K562 (cell line): ENCODE measurements around the gene FANCF. TPM values are rescaled to one million over a fixed set of nuclear protein-coding genes. Genes with fewer than 3 reads are reported as not detected.
"Not testable (repeated sequence)": the region's sequence is repeated elsewhere in the genome, so short reads cannot be mapped to it uniquely, and the experiment has no call there.

Experiments
- ATAC-seq: fragments of 200-7000 bp; cut with Tn5 transposase; 3 replicates; pipeline ENCODE4 v1.9.1; 2020; ENCODE audit warnings: moderate library complexity
- BruUV-seq: library from RNA; stranded (reverse); fragments of 400-500 nt; replicated peaks from 2 replicates; lab custom pipeline; 2021; lab: Mats Ljungman, UMichigan
- CTCF ChIA-PET: fragments of 300-600 bp; formaldehyde crosslinking; extraction: SDS; loops from one replicate; lab custom pipeline; 2021; ENCODE audit warnings: low intra/inter-chr PET ratio; lab: Yijun Ruan, JAX
- POLR2A ChIA-PET: fragments of 300-600, 350-650 bp; sonication (Branson Sonifier 250); formaldehyde crosslinking; extraction: SDS; loops from one replicate; lab custom pipeline; 2021; ENCODE audit warnings: antibody characterized with exemption, inconsistent platforms; lab: Yijun Ruan, JAX
- DNase-seq, 4 experiments: peaks; one replicate each; pipeline versions ENCODE4 v3.0.0 to v3.0.0-alpha.2; 2011 to 2018; ENCODE audit warnings: low spot score in 3 of 4, mixed read lengths in 3 of 4; ENCODE audit errors: extremely low read depth in 1 of 4
- FAIRE-seq: peaks from 2 replicates; lab custom pipeline; 2011; peaks lifted over from hg19 to GRCh38; lab: Jason Lieb, UNC
- H2AFZ ChIP-seq: 2 replicates; pipeline ENCODE4 v1.6.0; 2011; ENCODE audit warnings: low read depth, low read length, control low read depth, inconsistent platforms
- H3K27ac ChIP-seq: fragments of 200-600 bp; 3 replicates; pipeline ENCODE4 v1.8.0; 2011; ENCODE audit warnings: low read depth, mild to moderate bottlenecking, control low read depth, inconsistent platforms, low read length, moderate library complexity, mixed read lengths; ENCODE audit errors: extremely low read depth
- H3K27me3 ChIP-seq, 2 experiments: fragments of 300-600 bp in 1 of 2; 2 replicates in 1 of 2; 3 replicates in 1 of 2; pipeline versions ENCODE4 v1.6.0 to v1.8.0; 2011; ENCODE audit warnings: inconsistent platforms in 2 of 2, low read length in 2 of 2, mild to moderate bottlenecking in 1 of 2, mixed read lengths in 1 of 2, moderate library complexity in 1 of 2; ENCODE audit not compliant: control insufficient read depth in 2 of 2, insufficient read depth in 2 of 2
- H3K36me3 ChIP-seq: fragments of 300-600 bp; 3 replicates; pipeline ENCODE4 v1.8.0; 2011; ENCODE audit warnings: mild to moderate bottlenecking, low read length, inconsistent platforms; ENCODE audit not compliant: control insufficient read depth, insufficient read depth
- H3K4me1 ChIP-seq, 2 experiments: fragments of 200-600 bp in 1 of 2; replicated peaks in 1 of 2; 2 replicates in 1 of 2; 3 replicates in 1 of 2; pipeline versions ENCODE4 v1.5.1 to v1.8.0; 2011; ENCODE audit warnings: inconsistent platforms in 2 of 2, low read length in 2 of 2, mild to moderate bottlenecking in 1 of 2, mixed read lengths in 1 of 2, moderate library complexity in 1 of 2; ENCODE audit not compliant: control insufficient read depth in 2 of 2, insufficient read depth in 2 of 2
- H3K4me2 ChIP-seq: 2 replicates; pipeline ENCODE4 v1.6.1; 2011; ENCODE audit warnings: low read length, control low read depth, inconsistent platforms, mixed read lengths; ENCODE audit not compliant: insufficient read depth
- H3K4me3 ChIP-seq: fragments of 200-600 bp; sonication (generic), shearing (Covaris generic); 2 replicates; pipeline ENCODE4 v1.5.1; 2016; ENCODE audit warnings: control low read depth, inconsistent platforms
- H3K79me2 ChIP-seq: fragments of 200-600 bp; 3 replicates; pipeline ENCODE4 v1.8.0; 2011; ENCODE audit warnings: low read length, inconsistent platforms; ENCODE audit not compliant: control insufficient read depth, insufficient read depth
- H3K9ac ChIP-seq, 2 experiments: 2 replicates each; pipeline versions ENCODE4 v1.6.0 to v1.6.1; 2011; ENCODE audit warnings: low read depth in 2 of 2, low read length in 2 of 2, control low read depth in 1 of 2, inconsistent platforms in 1 of 2, mild to moderate bottlenecking in 1 of 2, mixed read lengths in 1 of 2; ENCODE audit not compliant: insufficient read depth in 1 of 2
- H3K9me1 ChIP-seq: one replicate; pipeline ENCODE4 v1.6.0; 2011; ENCODE audit warnings: inconsistent platforms, mild to moderate bottlenecking, low read length, moderate library complexity; ENCODE audit not compliant: control insufficient read depth, insufficient read depth
- H3K9me3 ChIP-seq: replicated peaks from 2 replicates; pipeline ENCODE4 v1.5.1; 2011; ENCODE audit warnings: low read depth, low read length, inconsistent platforms; ENCODE audit not compliant: control insufficient read depth, insufficient read depth
- H4K20me1 ChIP-seq: replicated peaks from 2 replicates; pipeline ENCODE4 v1.6.1; 2011; ENCODE audit warnings: low read length, inconsistent platforms, mixed read lengths; ENCODE audit not compliant: control insufficient read depth, insufficient read depth
- ARHGAP35 ChIP-seq: fragments of 450-650 bp; IDR thresholded peaks from 2 replicates; pipeline ENCODE4 v1.6.1; 2018; ENCODE audit not compliant: partially characterized antibody
- CHCHD3 ChIP-seq: fragments of 250-450 bp; sonication (Bioruptor Pico); IDR thresholded peaks from 2 replicates; pipeline ENCODE4 v2.1.2; 2022; ENCODE audit warnings: mild to moderate bottlenecking
- NR1H2 ChIP-seq: sonication (generic); formaldehyde crosslinking; IDR thresholded peaks from 2 replicates; pipeline ENCODE4 v1.4.0; 2020; ENCODE audit warnings: mild to moderate bottlenecking, missing genetic modification reagents
- PRMT5 ChIP-seq: sonication (generic); formaldehyde crosslinking; IDR thresholded peaks from 2 replicates; pipeline ENCODE4 v1.5.0; 2020; ENCODE audit warnings: missing genetic modification reagents
- RB1 ChIP-seq: fragments of 450-650 bp; IDR thresholded peaks from 2 replicates; pipeline ENCODE4 v1.6.1; 2017; ENCODE audit warnings: low read depth, mild to moderate bottlenecking
- SIN3B ChIP-seq: fragments of 450-650 bp; IDR thresholded peaks from 2 replicates; pipeline ENCODE4 v1.6.1; 2017; ENCODE audit warnings: low read depth, mild to moderate bottlenecking, moderate library complexity
- SMARCA4 ChIP-seq: fragments of 450-650 bp; IDR thresholded peaks from 2 replicates; pipeline ENCODE4 v1.6.1; 2016
- SMARCB1 ChIP-seq: IDR thresholded peaks from 2 replicates; pipeline ENCODE4 v1.6.1; 2011; ENCODE audit warnings: improper control_type of control experiment, low read depth; ENCODE audit not compliant: insufficient read length
- SRSF1 ChIP-seq: fragments of 200-400 bp; formaldehyde crosslinking; IDR thresholded peaks from 2 replicates; pipeline ENCODE4 v1.6.1; 2017; ENCODE audit warnings: mild to moderate bottlenecking, low read depth, low read length, moderate library complexity
- ZNF197 ChIP-seq: fragments of 200-800 bp; sonication (Bioruptor generic); IDR thresholded peaks from 2 replicates; pipeline ENCODE4 v1.6.1; 2016; ENCODE audit warnings: low read depth, missing genetic modification characterization, missing compliant biosample characterization
- ZNF217 ChIP-seq: sonication (generic); formaldehyde crosslinking; IDR thresholded peaks from 2 replicates; pipeline ENCODE4 v1.8.0; 2022; ENCODE audit warnings: mild to moderate bottlenecking, missing genetic modification reagents
- ZNF239 ChIP-seq: fragments of 250-450 bp; sonication (Bioruptor Pico); IDR thresholded peaks from 2 replicates; pipeline ENCODE4 v1.4.0; 2020; ENCODE audit warnings: mild to moderate bottlenecking
- ZNF263 ChIP-seq: sonication (generic); formaldehyde crosslinking; IDR thresholded peaks from 2 replicates; pipeline ENCODE4 v1.8.0; 2022; ENCODE audit warnings: mild to moderate bottlenecking, missing genetic modification reagents, borderline replicate concordance
- ZNF431 ChIP-seq: sonication (generic); formaldehyde crosslinking; IDR thresholded peaks from 2 replicates; pipeline ENCODE4 v1.8.0; 2022; ENCODE audit warnings: mild to moderate bottlenecking, missing genetic modification reagents
- ZNF668 ChIP-seq: fragments of 250-450 bp; sonication (Bioruptor Pico); IDR thresholded peaks from 2 replicates; pipeline ENCODE4 v1.8.0; 2022; ENCODE audit warnings: mild to moderate bottlenecking, inconsistent platforms
- WGBS: fragments of 100-300 bp; shearing (Covaris generic); methylation state at CpG from one replicate; pipeline ENCODE4 v1.1.6; 2016; ENCODE audit warnings: low coverage, mixed read lengths; ENCODE audit not compliant: insufficient coverage; ENCODE audit errors: missing lambda C conversion rate; 5-methylcytosine and 5-hydroxymethylcytosine counted together
- in situ Hi-C: fragments of 300-500 bp; cut with MboI; formaldehyde crosslinking; loops from 4 replicates; pipeline ENCODE4 v1.15.0; 2018; ENCODE audit warnings: inconsistent platforms, mixed read lengths
- intact Hi-C: fragments of 100-400 bp; cut with micrococcal nuclease; formaldehyde crosslinking; loops from 2 replicates; pipeline ENCODE4 v1.14.2; 2022
- polyA plus RNA-seq, 8 experiments: library from polyadenylated mRNA; depleted of rRNA in 4 of 8; stranded (reverse) in 5 of 8; unstranded in 3 of 8; fragments of >200 nt; fragmentation: Nextera tagmentation in 2 of 8; fragmentation: Illumina TruSeq in 1 of 8; extraction: Ambion mirVana in 2 of 8; extraction: Trizol in 1 of 8; gene quantifications; 2 replicates each; pipeline versions ENCODE4 v1.2.1 to v1.2.3, GENCODE V29; 2011 to 2014; ENCODE audit warnings: inconsistent platforms in 1 of 8, missing spikeins in 1 of 8
- total RNA-seq, 7 experiments: library from RNA; depleted of rRNA in 6 of 7; stranded (reverse); fragments of >200 nt in 6 of 7; fragmentation: Illumina TruSeq in 2 of 7; extraction: Trizol in 2 of 7; gene quantifications; 2 replicates each; pipeline versions ENCODE4 v1.2.1 to v1.2.3, GENCODE V29; 2011 to 2021; ENCODE audit warnings: low replicate concordance in 1 of 7
- TF ChIP-seq, protein P1 (sequence below): fragments of 200-400 bp; formaldehyde crosslinking; IDR thresholded peaks from 2 replicates; pipeline ENCODE4 v1.6.1; 2017; ENCODE audit warnings: mild to moderate bottlenecking, low read depth, low read length, moderate library complexity

The FANCF gene
- total and polyA plus RNA-seq, 9 of the 15 experiments (the other 6 are each of a cell fraction or from before 2014, with no cell fraction given): 0.99 to 10.3 (median 7.5) TPM

GRCh38 chr11:22656130-22656529, 30.5 kb upstream of the FANCF start (continued):
- TF ChIP-seq PRMT5 (CRISPR knock-in tag): no peak
- no peak for TF ChIP-seq ZNF668 (CRISPR knock-in tag)

- WGBS: 0% methylated on average over 6 of the region's 15 CpGs
These were observed 26.7 kb upstream of the FANCF start for GRCh38 chr11:22652346-22652745.

GRCh38 chr11:22641559-22641958, 15.9 kb upstream of the FANCF start:
- no TSS peak for BruUV-seq
- H3K4me2 ChIP-seq: no peak overlapping the region
- no peak overlapping the region for H3K4me3 ChIP-seq
- ChIA-PET CTCF (no interaction called here), POLR2A (no interaction called here)
- FAIRE-seq (no peak), DNase-seq (no peak), ATAC-seq (no peak)
- intact Hi-C loops: no loop called here
- no peaks in the 10 kb centered on the region for H3K27me3 ChIP-seq
- no peaks in the 10 kb centered on the region for H3K36me3 ChIP-seq
- in situ Hi-C loops: no loop called here
- H4K20me1 ChIP-seq: no peaks in the 10 kb centered on the region
- no peaks in the 10 kb centered on the region for H3K79me2 ChIP-seq
- no peak overlapping the region for H3K27ac ChIP-seq
- H3K9me1 ChIP-seq: no peaks in the 10 kb centered on the region
- H3K4me1 ChIP-seq: no peaks in the 10 kb centered on the region
- H2AFZ ChIP-seq: no peak overlapping the region
- H3K9me3 ChIP-seq: no peaks in the 10 kb centered on the region
- no peak overlapping the region for H3K9ac ChIP-seq
- TF ChIP-seq CHCHD3 (no peak), ZNF263 (CRISPR knock-in tag) (no peak), ZNF239 (no peak), SMARCB1 (no peak), SMARCA4 (no peak), RB1 (no peak), SIN3B (no peak), ARHGAP35 (no peak), ZNF197 (no peak), NR1H2 (no peak), ZNF431 (no peak), ZNF217 (CRISPR knock-in tag) (no peak), SRSF1 (no peak)
- TF ChIP-seq, protein P1, sequence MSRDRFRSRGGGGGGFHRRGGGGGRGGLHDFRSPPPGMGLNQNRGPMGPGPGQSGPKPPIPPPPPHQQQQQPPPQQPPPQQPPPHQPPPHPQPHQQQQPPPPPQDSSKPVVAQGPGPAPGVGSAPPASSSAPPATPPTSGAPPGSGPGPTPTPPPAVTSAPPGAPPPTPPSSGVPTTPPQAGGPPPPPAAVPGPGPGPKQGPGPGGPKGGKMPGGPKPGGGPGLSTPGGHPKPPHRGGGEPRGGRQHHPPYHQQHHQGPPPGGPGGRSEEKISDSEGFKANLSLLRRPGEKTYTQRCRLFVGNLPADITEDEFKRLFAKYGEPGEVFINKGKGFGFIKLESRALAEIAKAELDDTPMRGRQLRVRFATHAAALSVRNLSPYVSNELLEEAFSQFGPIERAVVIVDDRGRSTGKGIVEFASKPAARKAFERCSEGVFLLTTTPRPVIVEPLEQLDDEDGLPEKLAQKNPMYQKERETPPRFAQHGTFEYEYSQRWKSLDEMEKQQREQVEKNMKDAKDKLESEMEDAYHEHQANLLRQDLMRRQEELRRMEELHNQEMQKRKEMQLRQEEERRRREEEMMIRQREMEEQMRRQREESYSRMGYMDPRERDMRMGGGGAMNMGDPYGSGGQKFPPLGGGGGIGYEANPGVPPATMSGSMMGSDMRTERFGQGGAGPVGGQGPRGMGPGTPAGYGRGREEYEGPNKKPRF: no peak

More at GRCh38 chr11:22652346-22652745, 26.7 kb upstream of the FANCF start:
- H2AFZ ChIP-seq, CTCF ChIA-PET, H3K36me3 ChIP-seq, FAIRE-seq, intact Hi-C loops, BruUV-seq, in situ Hi-C loops, H3K27ac ChIP-seq, DNase-seq, H3K4me2 ChIP-seq, H3K79me2 ChIP-seq, H4K20me1 ChIP-seq, ATAC-seq, H3K9me3 ChIP-seq, POLR2A ChIA-PET, H3K4me3 ChIP-seq, H3K9ac ChIP-seq, H3K9me1 ChIP-seq, H3K4me1 ChIP-seq, H3K27me3 ChIP-seq: not testable (repeated sequence)
